Panc1 (cell line): ENCODE data around the gene CHST11.

ENCODE experiments used
- POLR2AphosphoS5 ChIP-seq: IDR thresholded peaks from 2 replicates; pipeline ENCODE4 v1.6.1; 2012; ENCODE audit warnings: mild to moderate bottlenecking, low read depth, low read length, moderate library complexity
- TCF7L2 ChIP-seq: IDR thresholded peaks from 2 replicates; pipeline ENCODE4 v1.6.1; 2011; ENCODE audit warnings: mild to moderate bottlenecking, low read depth, low read length, inconsistent platforms
- TF ChIP-seq, protein P1 (sequence below): fragments of 450-650 bp; IDR thresholded peaks from 2 replicates; pipeline ENCODE4 v1.5.1; 2017; ENCODE audit warnings: mild to moderate bottlenecking
- TF ChIP-seq, protein P2 (sequence below), 2 experiments: IDR thresholded peaks; 2 replicates each; pipeline ENCODE4 v1.6.1; 2011 to 2012; ENCODE audit warnings: low read depth in 2 of 2, control low read depth in 1 of 2, low read length in 1 of 2, mild to moderate bottlenecking in 1 of 2, moderate library complexity in 1 of 2; ENCODE audit not compliant: insufficient read depth in 1 of 2

DNA sequence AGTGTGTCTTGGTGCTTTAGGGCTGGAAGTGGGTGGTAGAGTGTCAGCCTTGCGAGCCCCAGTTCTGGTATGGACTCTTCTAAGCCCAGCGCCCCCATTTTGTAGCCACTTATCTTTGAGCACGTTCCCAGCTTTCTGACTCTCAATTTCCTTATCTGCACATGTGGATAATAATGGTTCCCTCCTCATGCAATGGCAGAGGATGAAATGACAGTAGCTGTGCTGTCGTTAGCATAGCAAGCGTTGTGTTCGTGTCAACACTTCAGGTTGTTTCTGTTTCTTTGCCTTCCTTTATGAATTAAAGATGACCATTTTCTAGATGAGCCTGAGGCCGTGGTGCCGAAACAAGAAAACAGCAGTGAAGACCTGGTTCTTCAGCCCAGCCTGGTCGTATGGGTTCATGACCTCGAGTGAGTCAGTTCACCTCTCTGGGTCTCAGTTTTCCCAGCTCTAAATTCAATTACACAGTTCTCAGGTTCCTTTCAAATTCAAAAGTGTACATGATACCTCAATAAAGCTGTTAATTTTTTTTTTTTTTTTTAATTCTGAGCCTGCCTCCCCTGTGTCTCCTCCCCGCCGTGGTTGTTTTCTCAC lies 268.3 kb downstream of the CHST11 start:
- no peak for TF ChIP-seq TCF7L2
- TF ChIP-seq, protein P1, sequence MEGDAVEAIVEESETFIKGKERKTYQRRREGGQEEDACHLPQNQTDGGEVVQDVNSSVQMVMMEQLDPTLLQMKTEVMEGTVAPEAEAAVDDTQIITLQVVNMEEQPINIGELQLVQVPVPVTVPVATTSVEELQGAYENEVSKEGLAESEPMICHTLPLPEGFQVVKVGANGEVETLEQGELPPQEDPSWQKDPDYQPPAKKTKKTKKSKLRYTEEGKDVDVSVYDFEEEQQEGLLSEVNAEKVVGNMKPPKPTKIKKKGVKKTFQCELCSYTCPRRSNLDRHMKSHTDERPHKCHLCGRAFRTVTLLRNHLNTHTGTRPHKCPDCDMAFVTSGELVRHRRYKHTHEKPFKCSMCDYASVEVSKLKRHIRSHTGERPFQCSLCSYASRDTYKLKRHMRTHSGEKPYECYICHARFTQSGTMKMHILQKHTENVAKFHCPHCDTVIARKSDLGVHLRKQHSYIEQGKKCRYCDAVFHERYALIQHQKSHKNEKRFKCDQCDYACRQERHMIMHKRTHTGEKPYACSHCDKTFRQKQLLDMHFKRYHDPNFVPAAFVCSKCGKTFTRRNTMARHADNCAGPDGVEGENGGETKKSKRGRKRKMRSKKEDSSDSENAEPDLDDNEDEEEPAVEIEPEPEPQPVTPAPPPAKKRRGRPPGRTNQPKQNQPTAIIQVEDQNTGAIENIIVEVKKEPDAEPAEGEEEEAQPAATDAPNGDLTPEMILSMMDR: no peak
- no peak for TF ChIP-seq POLR2AphosphoS5
- TF ChIP-seq, protein P2, sequence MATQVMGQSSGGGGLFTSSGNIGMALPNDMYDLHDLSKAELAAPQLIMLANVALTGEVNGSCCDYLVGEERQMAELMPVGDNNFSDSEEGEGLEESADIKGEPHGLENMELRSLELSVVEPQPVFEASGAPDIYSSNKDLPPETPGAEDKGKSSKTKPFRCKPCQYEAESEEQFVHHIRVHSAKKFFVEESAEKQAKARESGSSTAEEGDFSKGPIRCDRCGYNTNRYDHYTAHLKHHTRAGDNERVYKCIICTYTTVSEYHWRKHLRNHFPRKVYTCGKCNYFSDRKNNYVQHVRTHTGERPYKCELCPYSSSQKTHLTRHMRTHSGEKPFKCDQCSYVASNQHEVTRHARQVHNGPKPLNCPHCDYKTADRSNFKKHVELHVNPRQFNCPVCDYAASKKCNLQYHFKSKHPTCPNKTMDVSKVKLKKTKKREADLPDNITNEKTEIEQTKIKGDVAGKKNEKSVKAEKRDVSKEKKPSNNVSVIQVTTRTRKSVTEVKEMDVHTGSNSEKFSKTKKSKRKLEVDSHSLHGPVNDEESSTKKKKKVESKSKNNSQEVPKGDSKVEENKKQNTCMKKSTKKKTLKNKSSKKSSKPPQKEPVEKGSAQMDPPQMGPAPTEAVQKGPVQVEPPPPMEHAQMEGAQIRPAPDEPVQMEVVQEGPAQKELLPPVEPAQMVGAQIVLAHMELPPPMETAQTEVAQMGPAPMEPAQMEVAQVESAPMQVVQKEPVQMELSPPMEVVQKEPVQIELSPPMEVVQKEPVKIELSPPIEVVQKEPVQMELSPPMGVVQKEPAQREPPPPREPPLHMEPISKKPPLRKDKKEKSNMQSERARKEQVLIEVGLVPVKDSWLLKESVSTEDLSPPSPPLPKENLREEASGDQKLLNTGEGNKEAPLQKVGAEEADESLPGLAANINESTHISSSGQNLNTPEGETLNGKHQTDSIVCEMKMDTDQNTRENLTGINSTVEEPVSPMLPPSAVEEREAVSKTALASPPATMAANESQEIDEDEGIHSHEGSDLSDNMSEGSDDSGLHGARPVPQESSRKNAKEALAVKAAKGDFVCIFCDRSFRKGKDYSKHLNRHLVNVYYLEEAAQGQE (IDR thresholded peaks at IDR 0.05; ENCODE audit: insufficient read depth in 1 of 2, low read depth in 2 of 2, low read length in 1 of 2): no peak
